Esophagus squamous epithelium (tissue), 4 donors: ENCODE measurements around the gene FOXP1.

Experiments
- POLR2A ChIP-seq, 4 donors: fragments of 450-650 bp; IDR thresholded peaks; one replicate each; pipeline ENCODE4 v1.6.1; 2017; ENCODE audit warnings: antibody characterized with exemption in 4 of 4, mild to moderate bottlenecking in 4 of 4, moderate library complexity in 3 of 4
- TF ChIP-seq, protein P1 (sequence below), 6 experiments: fragments of 450-650 bp in 4 of 6; fragments of 200-600 bp in 2 of 6; sonication (generic) in 2 of 6; IDR thresholded peaks; one replicate each; pipeline ENCODE4 v1.5.1; 2016 to 2019; ENCODE audit warnings: antibody characterized with exemption in 6 of 6, mild to moderate bottlenecking in 4 of 6, moderate library complexity in 4 of 6

DNA sequence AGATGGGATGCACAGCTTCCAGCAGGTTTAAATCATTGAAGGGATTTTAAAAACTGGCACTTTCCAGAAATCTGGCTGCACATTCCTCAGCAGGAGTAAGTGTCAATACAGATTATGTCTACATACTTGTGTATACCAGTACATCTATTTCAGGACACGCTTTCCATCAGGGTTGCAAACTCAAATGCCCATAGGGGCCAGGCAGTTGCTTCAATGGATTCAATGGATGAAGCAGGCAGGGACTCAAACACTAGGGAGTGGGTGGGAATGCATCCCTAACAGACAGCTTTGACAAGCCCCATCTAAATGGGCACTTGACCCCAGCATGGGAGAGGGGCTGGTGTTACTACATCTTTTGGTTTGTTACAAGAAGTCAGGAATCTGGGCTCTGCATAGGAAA, 136.8 kb downstream of the FOXP1 start:
- no peak for TF ChIP-seq POLR2A (IDR thresholded peaks at IDR 0.05)
- TF ChIP-seq, protein P1, sequence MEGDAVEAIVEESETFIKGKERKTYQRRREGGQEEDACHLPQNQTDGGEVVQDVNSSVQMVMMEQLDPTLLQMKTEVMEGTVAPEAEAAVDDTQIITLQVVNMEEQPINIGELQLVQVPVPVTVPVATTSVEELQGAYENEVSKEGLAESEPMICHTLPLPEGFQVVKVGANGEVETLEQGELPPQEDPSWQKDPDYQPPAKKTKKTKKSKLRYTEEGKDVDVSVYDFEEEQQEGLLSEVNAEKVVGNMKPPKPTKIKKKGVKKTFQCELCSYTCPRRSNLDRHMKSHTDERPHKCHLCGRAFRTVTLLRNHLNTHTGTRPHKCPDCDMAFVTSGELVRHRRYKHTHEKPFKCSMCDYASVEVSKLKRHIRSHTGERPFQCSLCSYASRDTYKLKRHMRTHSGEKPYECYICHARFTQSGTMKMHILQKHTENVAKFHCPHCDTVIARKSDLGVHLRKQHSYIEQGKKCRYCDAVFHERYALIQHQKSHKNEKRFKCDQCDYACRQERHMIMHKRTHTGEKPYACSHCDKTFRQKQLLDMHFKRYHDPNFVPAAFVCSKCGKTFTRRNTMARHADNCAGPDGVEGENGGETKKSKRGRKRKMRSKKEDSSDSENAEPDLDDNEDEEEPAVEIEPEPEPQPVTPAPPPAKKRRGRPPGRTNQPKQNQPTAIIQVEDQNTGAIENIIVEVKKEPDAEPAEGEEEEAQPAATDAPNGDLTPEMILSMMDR (IDR thresholded peaks at IDR 0.05), result no peak
